H1 (cell line): ENCODE data around the gene ZNF614. TPM values are rescaled to one million over a fixed set of nuclear protein-coding genes. Genes with fewer than 3 reads are reported as not detected.

Experiments
- CTCF ChIA-PET: fragments of 300-600 bp; sonication (Branson Sonifier 250); formaldehyde crosslinking; loops from one replicate; lab custom pipeline; 2021; ENCODE audit not compliant: partially characterized antibody; lab: Charles Lee
- POLR2A ChIA-PET: fragments of 300-600 bp; sonication (Branson Sonifier 250); formaldehyde crosslinking; loops from one replicate; lab custom pipeline; 2021; ENCODE audit warnings: inconsistent platforms; ENCODE audit not compliant: partially characterized antibody; lab: Charles Lee
- DNase-seq, 2 experiments: peaks; one replicate each; pipeline versions ENCODE4 v3.0.0 to v3.0.0-alpha.2; 2010 to 2022; ENCODE audit warnings: low spot score in 2 of 2, low read depth in 1 of 2, mixed read lengths in 1 of 2
- FAIRE-seq: peaks from 2 replicates; lab custom pipeline; 2011; peaks lifted over from hg19 to GRCh38; lab: Jason Lieb, UNC
- H2AFZ ChIP-seq: 2 replicates; pipeline ENCODE4 v1.8.1; 2012; ENCODE audit warnings: low read length, inconsistent platforms
- H2AK5ac ChIP-seq: 2 replicates; pipeline ENCODE4 v1.6.1; 2013; ENCODE audit warnings: low read depth, low read length
- H2BK120ac ChIP-seq: replicated peaks from 2 replicates; pipeline ENCODE3; 2013; ENCODE audit warnings: low read depth, low read length, inconsistent platforms
- H2BK12ac ChIP-seq: 2 replicates; pipeline ENCODE4 v1.6.1; 2013; ENCODE audit warnings: low read depth, low read length
- H2BK15ac ChIP-seq: 2 replicates; pipeline ENCODE4 v1.6.1; 2013; ENCODE audit warnings: low read length
- H2BK20ac ChIP-seq: 2 replicates; pipeline ENCODE4 v1.6.1; 2013; ENCODE audit warnings: low read length
- H2BK5ac ChIP-seq: 2 replicates; pipeline ENCODE4 v1.6.1; 2013; ENCODE audit warnings: low read depth, low read length
- H3K14ac ChIP-seq: 2 replicates; pipeline ENCODE4 v1.6.1; 2013; ENCODE audit warnings: inconsistent platforms; ENCODE audit not compliant: insufficient read length
- H3K18ac ChIP-seq: 2 replicates; pipeline ENCODE4 v1.6.1; 2013; ENCODE audit warnings: low read length; ENCODE audit errors: extremely low read depth
- H3K23ac ChIP-seq: 2 replicates; pipeline ENCODE4 v1.6.1; 2013; ENCODE audit warnings: inconsistent platforms; ENCODE audit not compliant: insufficient read length
- H3K23me2 ChIP-seq: 2 replicates; pipeline ENCODE4 v1.6.1; 2013; ENCODE audit warnings: low read depth, low read length
- H3K27ac ChIP-seq: 2 replicates; pipeline ENCODE4 v1.6.1; 2011; ENCODE audit warnings: low read depth, low read length, inconsistent platforms
- H3K27me3 ChIP-seq, 4 experiments: replicated peaks in 1 of 4; 1 replicate in 1 of 4; 2 replicates in 3 of 4; pipeline versions ENCODE4 v1.6.1 to v1.8.1; 2011 to 2013; ENCODE audit warnings: low read length in 3 of 4, mild to moderate bottlenecking in 3 of 4, inconsistent platforms in 2 of 4, mixed read lengths in 2 of 4, moderate library complexity in 1 of 4; ENCODE audit not compliant: control insufficient read depth in 3 of 4, insufficient read depth in 3 of 4; ENCODE audit errors: extremely low read depth in 1 of 4
- H3K36me3 ChIP-seq, 4 experiments: 2 replicates each; pipeline versions ENCODE4 v1.6.1 to v1.8.1; 2011 to 2013; ENCODE audit warnings: mild to moderate bottlenecking in 4 of 4, low read length in 3 of 4, moderate library complexity in 2 of 4, control low read depth in 1 of 4, inconsistent platforms in 1 of 4; ENCODE audit not compliant: insufficient read depth in 4 of 4, control insufficient read depth in 2 of 4
- H3K4ac ChIP-seq: replicated peaks from 2 replicates; pipeline ENCODE3; 2013; ENCODE audit warnings: low read length, low read depth, mixed read lengths, inconsistent platforms; ENCODE audit not compliant: insufficient read length
- H3K4me1 ChIP-seq, 4 experiments: replicated peaks in 1 of 4; 1 replicate in 1 of 4; 2 replicates in 3 of 4; pipeline versions ENCODE4 v1.6.1 to v1.8.1; 2011 to 2013; ENCODE audit warnings: low read length in 3 of 4, inconsistent platforms in 2 of 4, mixed read lengths in 1 of 4; ENCODE audit not compliant: insufficient read depth in 4 of 4, control insufficient read depth in 3 of 4
- H3K4me2 ChIP-seq, 2 experiments: 2 replicates each; pipeline versions ENCODE4 v1.6.1 to v1.8.1; 2011 to 2013; ENCODE audit warnings: low read depth in 2 of 2, low read length in 2 of 2, control low read depth in 1 of 2, inconsistent platforms in 1 of 2, mild to moderate bottlenecking in 1 of 2; ENCODE audit not compliant: insufficient read depth in 1 of 2
- H3K4me3 ChIP-seq, 4 experiments: fragments of 200-600, 300-600 bp in 1 of 4; sonication (generic), shearing (Covaris generic), sonication (Bioruptor Twin) in 1 of 4; 2 replicates each; pipeline versions ENCODE4 v1.5.1 to v1.8.1; 2011 to 2016; ENCODE audit warnings: low read length in 4 of 4, low read depth in 3 of 4, control low read depth in 2 of 4, inconsistent platforms in 2 of 4, mild to moderate bottlenecking in 2 of 4, mixed read lengths in 1 of 4, moderate library complexity in 1 of 4; ENCODE audit not compliant: insufficient read depth in 2 of 4; ENCODE audit errors: extremely low read depth in 1 of 4
- H3K56ac ChIP-seq: replicated peaks from 2 replicates; pipeline ENCODE3; 2013; ENCODE audit warnings: low read depth, mild to moderate bottlenecking, mixed read lengths, low read length, inconsistent platforms; ENCODE audit not compliant: insufficient read length
- H3K79me1 ChIP-seq: 2 replicates; pipeline ENCODE4 v1.6.1; 2013; ENCODE audit warnings: low read depth, low read length, control low read depth
- H3K79me2 ChIP-seq, 2 experiments: 2 replicates each; pipeline versions ENCODE4 v1.6.1 to v1.8.1; 2012 to 2013; ENCODE audit warnings: low read length in 2 of 2, mild to moderate bottlenecking in 2 of 2, inconsistent platforms in 1 of 2; ENCODE audit not compliant: insufficient read depth in 2 of 2, control insufficient read depth in 1 of 2
- H3K9ac ChIP-seq, 4 experiments: replicated peaks in 1 of 4; 1 replicate in 1 of 4; 2 replicates in 3 of 4; pipeline versions ENCODE4 v1.6.1 to v1.8.1; 2011 to 2013; ENCODE audit warnings: low read depth in 3 of 4, low read length in 3 of 4, control low read depth in 2 of 4, mild to moderate bottlenecking in 2 of 4, moderate library complexity in 2 of 4, inconsistent platforms in 1 of 4; ENCODE audit errors: extremely low read depth in 1 of 4
- H3K9me3 ChIP-seq, 2 experiments: 2 replicates each; pipeline versions ENCODE4 v1.6.1 to v1.8.1; 2012 to 2013; ENCODE audit warnings: mild to moderate bottlenecking in 2 of 2, moderate library complexity in 2 of 2, control low read depth in 1 of 2, inconsistent platforms in 1 of 2, low read depth in 1 of 2, low read length in 1 of 2, mixed read lengths in 1 of 2; ENCODE audit not compliant: insufficient read depth in 2 of 2
- H4K20me1 ChIP-seq, 2 experiments: replicated peaks in 1 of 2; 2 replicates each; pipeline versions ENCODE3 to v1.8.1; 2011 to 2013; ENCODE audit warnings: inconsistent platforms in 2 of 2, low read length in 2 of 2, mild to moderate bottlenecking in 1 of 2; ENCODE audit not compliant: insufficient read depth in 2 of 2, control insufficient read depth in 1 of 2
- H4K5ac ChIP-seq: 2 replicates; pipeline ENCODE4 v1.6.1; 2013; ENCODE audit warnings: low read length, low read depth, mixed read lengths, inconsistent platforms; ENCODE audit not compliant: insufficient read length
- H4K8ac ChIP-seq: 2 replicates; pipeline ENCODE4 v1.8.0; 2013; ENCODE audit warnings: mild to moderate bottlenecking, moderate library complexity, low read length, inconsistent platforms; ENCODE audit not compliant: insufficient read depth; ENCODE audit errors: extremely low read depth
- H4K91ac ChIP-seq: replicated peaks from 2 replicates; pipeline ENCODE3; 2013; ENCODE audit warnings: low read length, mixed read lengths, inconsistent platforms; ENCODE audit not compliant: insufficient read length
- POLR2AphosphoS5 ChIP-seq: IDR thresholded peaks from 2 replicates; pipeline ENCODE4 v1.6.1; 2011; ENCODE audit warnings: low read depth, low read length
- ZNF274 ChIP-seq: IDR thresholded peaks from 2 replicates; pipeline ENCODE4 v1.7.0; 2012; ENCODE audit warnings: low read length, borderline replicate concordance; ENCODE audit errors: extremely low read depth
- WGBS, 2 experiments: shearing (Covaris generic) in 1 of 2; methylation state at CpG; one replicate each; pipeline versions ENCODE4 v1.1.6 to v1.1.7; 2013 to 2015; ENCODE audit warnings: low lambda C conversion rate in 2 of 2, mixed read lengths in 2 of 2, inconsistent platforms in 1 of 2, low coverage in 1 of 2, missing lambda C conversion rate in 1 of 2; ENCODE audit not compliant: insufficient replicate concordance in 2 of 2, insufficient coverage in 1 of 2, insufficient read length in 1 of 2; ENCODE audit errors: extremely low coverage in 1 of 2, missing lambda C conversion rate in 1 of 2; 5-methylcytosine and 5-hydroxymethylcytosine counted together
- polyA plus RNA-seq, 7 experiments: library from polyadenylated mRNA; depleted of rRNA in 3 of 7; stranded (reverse) in 5 of 7; unstranded in 2 of 7; fragments of >200 nt in 5 of 7; fragments of 200-250 nt in 2 of 7; gene quantifications; 1 replicate in 5 of 7; 2 replicates in 1 of 7; 4 replicates in 1 of 7; pipeline versions ENCODE4 v1.2.1 to v1.2.3, GENCODE V29; 2011 to 2013; ENCODE audit warnings: missing spikeins in 2 of 7, mixed read lengths in 2 of 7
- total RNA-seq: library from RNA; stranded (reverse); fragmentation: NEBNext Ultra II Directional; extraction: Animal tissue kit (Norgen Biotek cat#: 25700); gene quantifications from 2 replicates; pipeline ENCODE4 v1.2.1, GENCODE V29; 2021

Gene ZNF614
- total and polyA plus RNA-seq, 2 of the 8 experiments (the other 6 are each of a cell fraction or from before 2014, with no cell fraction given) = 4.7 to 18.7 TPM

- no peak for FAIRE-seq
- TF ChIP-seq POLR2AphosphoS5 = no peak
- peak; percentile 75; the same call in 1 of the 2 replicates for TF ChIP-seq ZNF274
- TF ChIP-seq, all 59 proteins: peak for 1
- Histone ChIP-seq H3K23ac (no peak overlapping the region), H4K20me1 (no peaks in the 10 kb centered on the region), H3K4ac (no peak overlapping the region), H2BK20ac (no peak overlapping the region), H3K4me1 (no peaks in the 10 kb centered on the region), H4K5ac (no peak overlapping the region), H2BK15ac (no peak overlapping the region), H3K4me2 (no peak overlapping the region), H3K14ac (no peak overlapping the region), H4K91ac (no peak overlapping the region), H2BK12ac (no peak overlapping the region), H2AFZ (no peak overlapping the region), H3K27ac (no peak overlapping the region), H3K9ac (no peak overlapping the region), H3K36me3 (peaks cover 0 to 82% (median 44%) of the 10 kb centered on the region in 4 experiments; a peak in 7 of 8 replicates), H2BK120ac (no peak overlapping the region), H2BK5ac (no peak overlapping the region), H3K18ac (no peak overlapping the region), H3K56ac (no peak overlapping the region), H4K8ac (no peak overlapping the region), H3K79me2 (no peaks in the 10 kb centered on the region), H3K27me3 (no peaks in the 10 kb centered on the region), H3K23me2 (no peaks in the 10 kb centered on the region), H3K79me1 (no peaks in the 10 kb centered on the region; the same call in 1 of the 2 replicates), H3K9me3 (peaks cover 62 to 78% of the 10 kb centered on the region in 2 experiments), H3K4me3 (no peak overlapping the region), H2AK5ac (no peak overlapping the region)
- ChIA-PET POLR2A (no interaction called here), CTCF (no interaction called here)
- WGBS, 2 experiments = 97% methylated on average over 6 of the region's 6 CpGs; no CpG with 5 or more reads in 1 of the 2 experiments
- DNase-seq = no peak
Observed at GRCh38 chr19:52066258-52066863, 38.2 kb upstream of the ZNF614 start.
